SK-N-SH (cell line): ENCODE measurements around the gene ATP8A2.

Experiments used
- TAF1 ChIP-seq: IDR thresholded peaks from 2 replicates; pipeline ENCODE4 v1.6.1; 2012; ENCODE audit warnings: low read depth, mild to moderate bottlenecking, low read length, moderate library complexity, borderline replicate concordance
- TF ChIP-seq, protein P1 (sequence below): fragments of 150-350 bp; IDR thresholded peaks from 2 replicates; pipeline ENCODE4 v1.6.1; 2017; ENCODE audit warnings: antibody characterized with exemption, low read length, low read depth, borderline replicate concordance
- TF ChIP-seq, protein P2 (sequence below): fragments of 200-600 bp; sonication (generic); IDR thresholded peaks from 2 replicates; pipeline ENCODE4 v1.6.1; 2017; ENCODE audit warnings: antibody characterized with exemption, mild to moderate bottlenecking, moderate library complexity
- TF ChIP-seq, protein P3 (sequence below): IDR thresholded peaks from 2 replicates; pipeline ENCODE4 v1.4.0; 2012; ENCODE audit warnings: low read depth, borderline replicate concordance

DNA sequence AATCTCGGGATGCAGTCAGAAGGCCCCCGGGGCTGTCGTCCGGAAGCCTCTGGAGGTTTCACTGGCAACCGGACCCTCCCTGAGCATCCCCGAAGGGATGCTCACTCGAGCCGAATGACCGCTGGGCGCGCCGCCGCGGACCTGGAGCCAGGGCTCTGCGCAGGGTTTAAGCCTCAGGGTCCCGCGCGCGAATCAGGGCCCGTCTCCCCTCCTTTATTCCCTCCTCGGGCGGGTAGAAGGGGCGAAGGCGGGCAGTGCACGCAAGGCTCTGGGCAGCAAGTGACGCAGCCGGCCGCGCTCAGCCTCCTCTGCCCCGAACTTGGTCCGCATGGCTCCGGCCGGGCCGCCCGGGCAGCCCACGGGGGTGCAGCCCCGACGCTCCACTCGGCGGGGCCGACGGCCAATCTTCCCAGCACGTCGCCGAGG lies 679.5 kb downstream of the ATP8A2 start:
- no peak for TF ChIP-seq TAF1
- TF ChIP-seq, protein P1, sequence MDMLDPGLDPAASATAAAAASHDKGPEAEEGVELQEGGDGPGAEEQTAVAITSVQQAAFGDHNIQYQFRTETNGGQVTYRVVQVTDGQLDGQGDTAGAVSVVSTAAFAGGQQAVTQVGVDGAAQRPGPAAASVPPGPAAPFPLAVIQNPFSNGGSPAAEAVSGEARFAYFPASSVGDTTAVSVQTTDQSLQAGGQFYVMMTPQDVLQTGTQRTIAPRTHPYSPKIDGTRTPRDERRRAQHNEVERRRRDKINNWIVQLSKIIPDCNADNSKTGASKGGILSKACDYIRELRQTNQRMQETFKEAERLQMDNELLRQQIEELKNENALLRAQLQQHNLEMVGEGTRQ: no peak
- TF ChIP-seq, protein P2, sequence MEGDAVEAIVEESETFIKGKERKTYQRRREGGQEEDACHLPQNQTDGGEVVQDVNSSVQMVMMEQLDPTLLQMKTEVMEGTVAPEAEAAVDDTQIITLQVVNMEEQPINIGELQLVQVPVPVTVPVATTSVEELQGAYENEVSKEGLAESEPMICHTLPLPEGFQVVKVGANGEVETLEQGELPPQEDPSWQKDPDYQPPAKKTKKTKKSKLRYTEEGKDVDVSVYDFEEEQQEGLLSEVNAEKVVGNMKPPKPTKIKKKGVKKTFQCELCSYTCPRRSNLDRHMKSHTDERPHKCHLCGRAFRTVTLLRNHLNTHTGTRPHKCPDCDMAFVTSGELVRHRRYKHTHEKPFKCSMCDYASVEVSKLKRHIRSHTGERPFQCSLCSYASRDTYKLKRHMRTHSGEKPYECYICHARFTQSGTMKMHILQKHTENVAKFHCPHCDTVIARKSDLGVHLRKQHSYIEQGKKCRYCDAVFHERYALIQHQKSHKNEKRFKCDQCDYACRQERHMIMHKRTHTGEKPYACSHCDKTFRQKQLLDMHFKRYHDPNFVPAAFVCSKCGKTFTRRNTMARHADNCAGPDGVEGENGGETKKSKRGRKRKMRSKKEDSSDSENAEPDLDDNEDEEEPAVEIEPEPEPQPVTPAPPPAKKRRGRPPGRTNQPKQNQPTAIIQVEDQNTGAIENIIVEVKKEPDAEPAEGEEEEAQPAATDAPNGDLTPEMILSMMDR: no peak
- TF ChIP-seq, protein P3, sequence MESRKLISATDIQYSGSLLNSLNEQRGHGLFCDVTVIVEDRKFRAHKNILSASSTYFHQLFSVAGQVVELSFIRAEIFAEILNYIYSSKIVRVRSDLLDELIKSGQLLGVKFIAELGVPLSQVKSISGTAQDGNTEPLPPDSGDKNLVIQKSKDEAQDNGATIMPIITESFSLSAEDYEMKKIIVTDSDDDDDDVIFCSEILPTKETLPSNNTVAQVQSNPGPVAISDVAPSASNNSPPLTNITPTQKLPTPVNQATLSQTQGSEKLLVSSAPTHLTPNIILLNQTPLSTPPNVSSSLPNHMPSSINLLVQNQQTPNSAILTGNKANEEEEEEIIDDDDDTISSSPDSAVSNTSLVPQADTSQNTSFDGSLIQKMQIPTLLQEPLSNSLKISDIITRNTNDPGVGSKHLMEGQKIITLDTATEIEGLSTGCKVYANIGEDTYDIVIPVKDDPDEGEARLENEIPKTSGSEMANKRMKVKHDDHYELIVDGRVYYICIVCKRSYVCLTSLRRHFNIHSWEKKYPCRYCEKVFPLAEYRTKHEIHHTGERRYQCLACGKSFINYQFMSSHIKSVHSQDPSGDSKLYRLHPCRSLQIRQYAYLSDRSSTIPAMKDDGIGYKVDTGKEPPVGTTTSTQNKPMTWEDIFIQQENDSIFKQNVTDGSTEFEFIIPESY: no peak
